ENCODE data around the gene EZR. TPM values are rescaled to one million over a fixed set of nuclear protein-coding genes. Genes with fewer than 3 reads are reported as not detected.

EZR gene
- total RNA-seq, 2 experiments from 2014 or later, result 268 to 415 TPM

GRCh38 chr6:158791274-158791855, 27.8 kb downstream of the EZR start:
- CTCF ChIA-PET (ENCODE audit: unreplicated experiment), result no interaction called here
- DNase-seq (ENCODE audit: low spot score), result no peak
- Histone ChIP-seq H3K9me3 (ENCODE audit: low read length) (no peaks in the 10 kb centered on the region), H3K4me3 (ENCODE audit: low read depth, low read length, poor library complexity, severe bottlenecking) (no peak overlapping the region), H3K79me2 (ENCODE audit: insufficient read depth, low read depth, low read length) (peaks cover 100% of the 10 kb centered on the region), H3K4me2 (ENCODE audit: low read length) (peak overlapping the region; percentile 48), H3K27ac (ENCODE audit: low read depth, low read length, poor library complexity, severe bottlenecking) (peak overlapping the region; percentile 68), H3K36me3 (ENCODE audit: insufficient read depth, low read length) (peaks cover 94% of the 10 kb centered on the region), H2AFZ (ENCODE audit: low read length) (no peak overlapping the region), H4K20me1 (ENCODE audit: insufficient read depth, low read length) (peaks cover 64% of the 10 kb centered on the region), H3K9me2 (ENCODE audit: insufficient read depth, low read length) (no peaks in the 10 kb centered on the region), H3K4me1 (ENCODE audit: insufficient read depth, low read length, poor library complexity, severe bottlenecking) (peaks cover 77% of the 10 kb centered on the region)
- POLR2A ChIA-PET, result interaction anchor here (0.6 to 11.9 kb wide), 6 partner anchors 10 to 84 kb away, joined by 3 to 155 read pairs (median 6); no protein-coding TSS in a partner anchor
- TF ChIP-seq CTCF (conservative IDR thresholded peaks at IDR 0.05; ENCODE audit: low read length), result no peak
- TF ChIP-seq EZH2phosphoT487 (IDR thresholded peaks at IDR 0.05; ENCODE audit: borderline replicate concordance, low read depth, low read length), result no peak
- no TSS peak for BruUV-seq (replicated peaks)
- intact Hi-C loops (cut with micrococcal nuclease; ENCODE audit: unreplicated experiment), result loop anchor here (1.0 to 10.0 kb wide), 2 partner anchors 26 to 87 kb away; no protein-coding TSS in a partner anchor

GRCh38 chr6:158789115-158789917, 29.9 kb downstream of the EZR start:
- H3K4me1 ChIP-seq (ENCODE audit: insufficient read depth, low read length, poor library complexity, severe bottlenecking), result peaks cover 57% of the 10 kb centered on the region

More at GRCh38 chr6:158789115-158789917, 29.9 kb downstream of the EZR start:
- Histone ChIP-seq H3K9me2 (ENCODE audit: insufficient read depth, low read length) (no peaks in the 10 kb centered on the region), H2AFZ (ENCODE audit: low read length) (no peak overlapping the region), H3K4me2 (ENCODE audit: low read length) (peak overlapping the region; percentile 48), H3K4me3 (ENCODE audit: low read depth, low read length, poor library complexity, severe bottlenecking) (peak overlapping the region; percentile 6), H3K36me3 (ENCODE audit: insufficient read depth, low read length) (peaks cover 96% of the 10 kb centered on the region), H3K9me3 (ENCODE audit: low read length) (no peaks in the 10 kb centered on the region), H4K20me1 (ENCODE audit: insufficient read depth, low read length) (peaks cover 49% of the 10 kb centered on the region), H3K27ac (ENCODE audit: low read depth, low read length, poor library complexity, severe bottlenecking) (peak overlapping the region; percentile 68), H3K79me2 (ENCODE audit: insufficient read depth, low read depth, low read length) (peaks cover 81% of the 10 kb centered on the region)
- TF ChIP-seq EZH2phosphoT487 (IDR thresholded peaks at IDR 0.05; ENCODE audit: borderline replicate concordance, low read depth, low read length) (no peak), CTCF (conservative IDR thresholded peaks at IDR 0.05; ENCODE audit: low read length) (no peak)
- DNase-seq (ENCODE audit: low spot score), result peak; percentile 82
- CTCF ChIA-PET (ENCODE audit: unreplicated experiment), result interaction anchor here (0.5 to 1.2 kb wide), 3 partner anchors 109 to 183 kb away, joined by 3 to 7 read pairs (median 4); no protein-coding TSS in a partner anchor
- TSS peak; percentile 94 for BruUV-seq (replicated peaks)
- POLR2A ChIA-PET, result interaction anchor here (0.6 to 1.8 kb wide), 19 partner anchors 8 to 317 kb away, joined by 3 to 10 read pairs (median 3); no protein-coding TSS in a partner anchor
- intact Hi-C loops (cut with micrococcal nuclease; ENCODE audit: unreplicated experiment), result no loop called here

Data from OCI-LY7 (cell line).